ENCODE data around the gene CEP164.
"Not testable (repeated sequence)": the region's sequence is repeated elsewhere in the genome, so short reads cannot be mapped to it uniquely, and the experiment has no call there.

CEP164 gene

GRCh38 chr11:117303646-117304315 is 23.9 kb upstream of the CEP164 start:
- no peak for DNase-seq (ENCODE audit: low read depth in 1 of 2, low spot score in 1 of 2)

- DNase-seq (ENCODE audit: low read depth in 1 of 2, low spot score in 1 of 2), result no peak
Measured at GRCh38 chr11:117305145-117305544, 22.5 kb upstream of the CEP164 start.

GRCh38 chr11:117309310-117309709 is 18.3 kb upstream of the CEP164 start:
- DNase-seq (ENCODE audit: low read depth in 1 of 2, low spot score in 1 of 2), result no peak

GRCh38 chr11:117313091-117313490 is 14.6 kb upstream of the CEP164 start:
- DNase-seq (ENCODE audit: low read depth in 1 of 2, low spot score in 1 of 2), result no peak

GRCh38 chr11:117313828-117314768 is 13.6 kb upstream of the CEP164 start:
- no peak for DNase-seq (ENCODE audit: low read depth in 1 of 2, low spot score in 1 of 2)

- no peak for DNase-seq (ENCODE audit: low read depth in 1 of 2, low spot score in 1 of 2)
Measured at GRCh38 chr11:117314840-117315239, 12.8 kb upstream of the CEP164 start.

- no peak for DNase-seq (ENCODE audit: low read depth in 1 of 2, low spot score in 1 of 2)
Measured at GRCh38 chr11:117315285-117316196, 12.1 kb upstream of the CEP164 start.

- no peak for DNase-seq (ENCODE audit: low read depth in 1 of 2, low spot score in 1 of 2)
Measured at GRCh38 chr11:117316197-117316961, 11.3 kb upstream of the CEP164 start, which contains the start of gene BACE1. Gene BACE1, minus strand, starts transcription at chr11:117316256. Its CDS starts 461 bp downstream, at chr11:117315795.

- no peak for DNase-seq (ENCODE audit: low read depth in 1 of 2, low spot score in 1 of 2)
Measured at GRCh38 chr11:117318738-117319137, 8.9 kb upstream of the CEP164 start.

- no peak for DNase-seq (ENCODE audit: low read depth in 1 of 2, low spot score in 1 of 2)
Measured at GRCh38 chr11:117319214-117319840, 8.3 kb upstream of the CEP164 start.

- DNase-seq (ENCODE audit: low read depth in 1 of 2, low spot score in 1 of 2), result not testable (repeated sequence)
Measured at GRCh38 chr11:117327255-117327566, 443 bp upstream of the CEP164 start.

- no peak for DNase-seq (ENCODE audit: low read depth in 1 of 2, low spot score in 1 of 2)
Measured at GRCh38 chr11:117328375-117329010, 839 bp downstream of the CEP164 start.

- DNase-seq (ENCODE audit: low read depth in 1 of 2, low spot score in 1 of 2), result no peak
Measured at GRCh38 chr11:117332843-117333242, 5.2 kb downstream of the CEP164 start.

GRCh38 chr11:117333917-117334316 is 6.3 kb downstream of the CEP164 start:
- no peak for DNase-seq (ENCODE audit: low read depth in 1 of 2, low spot score in 1 of 2)

GRCh38 chr11:117334896-117335295 is 7.2 kb downstream of the CEP164 start:
- no peak for DNase-seq (ENCODE audit: low read depth in 1 of 2, low spot score in 1 of 2)

- DNase-seq (ENCODE audit: low read depth in 1 of 2, low spot score in 1 of 2), result no peak
Measured at GRCh38 chr11:117335399-117335798, 7.7 kb downstream of the CEP164 start.

GRCh38 chr11:117337076-117337475 is 9.4 kb downstream of the CEP164 start:
- no peak for DNase-seq (ENCODE audit: low read depth in 1 of 2, low spot score in 1 of 2)

- no peak for DNase-seq (ENCODE audit: low read depth in 1 of 2, low spot score in 1 of 2)
Measured at GRCh38 chr11:117345039-117345438, 17.4 kb downstream of the CEP164 start.

GRCh38 chr11:117354550-117354949 is 26.9 kb downstream of the CEP164 start:
- no peak for DNase-seq (ENCODE audit: low read depth in 1 of 2, low spot score in 1 of 2)
